H9 (cell line): ENCODE data around the gene MTMR3. TPM values are rescaled to one million over a fixed set of nuclear protein-coding genes. Genes with fewer than 3 reads are reported as not detected.
A peak's percentile ranks its signal among the peaks of the same experiment; 100 is the strongest.

Source experiments
- DNase-seq: peaks from one replicate; pipeline ENCODE4 v3.0.0-alpha.2; 2017
- H2AFZ ChIP-seq: one replicate; pipeline ENCODE4 v1.6.1; 2013; ENCODE audit warnings: mild to moderate bottlenecking, low read length, control low read depth, moderate library complexity
- H2AK5ac ChIP-seq: 2 replicates; pipeline ENCODE4 v1.6.1; 2013; ENCODE audit warnings: low read length, control low read depth, mixed read lengths; ENCODE audit not compliant: insufficient read length
- H2BK120ac ChIP-seq: one replicate; pipeline ENCODE4 v1.6.1; 2013; ENCODE audit warnings: low read depth, mild to moderate bottlenecking, low read length, control low read depth, inconsistent platforms; ENCODE audit not compliant: poor library complexity, severe bottlenecking
- H2BK12ac ChIP-seq: 2 replicates; pipeline ENCODE4 v1.6.1; 2013; ENCODE audit warnings: low read length, control low read depth, mixed read lengths, low read depth; ENCODE audit not compliant: insufficient read length
- H2BK15ac ChIP-seq: 2 replicates; pipeline ENCODE4 v1.6.1; 2013; ENCODE audit warnings: low read depth, low read length, control low read depth
- H2BK20ac ChIP-seq: one replicate; pipeline ENCODE4 v1.6.1; 2013; ENCODE audit warnings: low read depth, mild to moderate bottlenecking, low read length, control low read depth, inconsistent platforms; ENCODE audit not compliant: poor library complexity, severe bottlenecking
- H2BK5ac ChIP-seq: 2 replicates; pipeline ENCODE4 v1.6.1; 2013; ENCODE audit warnings: low read length, control low read depth, mixed read lengths; ENCODE audit not compliant: insufficient read length
- H3K14ac ChIP-seq: 2 replicates; pipeline ENCODE4 v1.6.1; 2013; ENCODE audit warnings: low read length, control low read depth; ENCODE audit not compliant: insufficient read depth
- H3K18ac ChIP-seq: 2 replicates; pipeline ENCODE4 v1.6.1; 2013; ENCODE audit warnings: low read depth, mild to moderate bottlenecking, mixed read lengths, low read length, control low read depth; ENCODE audit not compliant: insufficient read length
- H3K23ac ChIP-seq: 2 replicates; pipeline ENCODE4 v1.6.1; 2013; ENCODE audit warnings: low read length, control low read depth, mixed read lengths, low read depth; ENCODE audit not compliant: insufficient read length
- H3K23me2 ChIP-seq: 2 replicates; pipeline ENCODE4 v1.6.1; 2013; ENCODE audit warnings: low read depth, mild to moderate bottlenecking, mixed read lengths, low read length, control low read depth; ENCODE audit not compliant: insufficient read length, poor library complexity, severe bottlenecking
- H3K27ac ChIP-seq: 2 replicates; pipeline ENCODE4 v1.5.1; 2013; ENCODE audit warnings: low read length, control low read depth, mixed read lengths, low read depth; ENCODE audit not compliant: insufficient read length
- H3K27me3 ChIP-seq: 2 replicates; pipeline ENCODE4 v1.6.1; 2013; ENCODE audit warnings: low read length, control low read depth, inconsistent platforms; ENCODE audit not compliant: insufficient read depth
- H3K4ac ChIP-seq: 2 replicates; pipeline ENCODE4 v1.6.1; 2013; ENCODE audit warnings: low read depth, mild to moderate bottlenecking, control low read depth, inconsistent platforms, low read length, moderate library complexity
- H3K4me1 ChIP-seq: 2 replicates; pipeline ENCODE4 v1.6.1; 2013; ENCODE audit warnings: low read length, control low read depth, inconsistent platforms; ENCODE audit not compliant: insufficient read depth
- H3K4me2 ChIP-seq: 2 replicates; pipeline ENCODE4 v1.6.1; 2013; ENCODE audit warnings: low read length, control low read depth, mixed read lengths; ENCODE audit not compliant: insufficient read length, insufficient read depth
- H3K56ac ChIP-seq: 2 replicates; pipeline ENCODE4 v1.6.1; 2013; ENCODE audit warnings: low read depth, mild to moderate bottlenecking, mixed read lengths, low read length, control low read depth; ENCODE audit not compliant: insufficient read length
- H3K79me1 ChIP-seq: 2 replicates; pipeline ENCODE4 v1.6.1; 2013; ENCODE audit warnings: low read depth, mild to moderate bottlenecking, moderate library complexity, low read length, control low read depth, inconsistent platforms; ENCODE audit not compliant: insufficient read depth, poor library complexity, severe bottlenecking
- H3K79me2 ChIP-seq: 2 replicates; pipeline ENCODE4 v1.6.1; 2013; ENCODE audit warnings: low read length, control low read depth, inconsistent platforms; ENCODE audit not compliant: insufficient read depth
- H3K9ac ChIP-seq: 2 replicates; pipeline ENCODE4 v1.6.1; 2013; ENCODE audit warnings: low read length, control low read depth, mixed read lengths; ENCODE audit not compliant: insufficient read length; ENCODE audit errors: extremely low read depth
- H3K9me3 ChIP-seq: one replicate; pipeline ENCODE4 v1.6.1; 2013; ENCODE audit warnings: low read depth, low read length, inconsistent platforms; ENCODE audit not compliant: control insufficient read depth
- H3T11ph ChIP-seq: one replicate; pipeline ENCODE4 v1.6.1; 2013; ENCODE audit warnings: mild to moderate bottlenecking, low read length, control low read depth, inconsistent platforms
- H4K20me1 ChIP-seq: one replicate; pipeline ENCODE4 v1.6.1; 2013; ENCODE audit not compliant: control insufficient read depth, insufficient read length, insufficient read depth
- H4K5ac ChIP-seq: 2 replicates; pipeline ENCODE4 v1.6.1; 2013; ENCODE audit warnings: low read depth, mild to moderate bottlenecking, mixed read lengths, low read length, control low read depth; ENCODE audit not compliant: insufficient read length
- H4K8ac ChIP-seq: replicated peaks from 2 replicates; pipeline ENCODE4 v1.6.1; 2013; ENCODE audit warnings: low read length, control low read depth, mixed read lengths, low read depth; ENCODE audit not compliant: insufficient read length
- H4K91ac ChIP-seq: 2 replicates; pipeline ENCODE4 v1.6.1; 2013; ENCODE audit warnings: low read depth, mild to moderate bottlenecking, moderate library complexity, mixed read lengths, low read length, control low read depth; ENCODE audit not compliant: insufficient read length
- H3K27ac Mint-ChIP-seq, 3 experiments: 2 replicates in 2 of 3; 3 replicates in 1 of 3; pipeline ENCODE4 v1.8.0; 2020 to 2021; ENCODE audit warnings: mixed read lengths in 3 of 3, mild to moderate bottlenecking in 1 of 3, moderate library complexity in 1 of 3
- H3K27me3 Mint-ChIP-seq: 2 replicates; pipeline ENCODE4 v1.8.0; 2021; ENCODE audit warnings: low read depth, mild to moderate bottlenecking, moderate library complexity, mixed read lengths
- H3K36me3 Mint-ChIP-seq, 3 experiments: 2 replicates in 2 of 3; 3 replicates in 1 of 3; pipeline ENCODE4 v1.8.0; 2020 to 2021; ENCODE audit warnings: low read depth in 3 of 3, mixed read lengths in 3 of 3; ENCODE audit not compliant: insufficient read depth in 1 of 3
- H3K4me1 Mint-ChIP-seq, 2 experiments: 2 replicates each; pipeline ENCODE4 v1.8.0; 2020; ENCODE audit warnings: mixed read lengths in 2 of 2
- H3K4me3 Mint-ChIP-seq, 2 experiments: 2 replicates in 1 of 2; 3 replicates in 1 of 2; pipeline ENCODE4 v1.8.0; 2020 to 2021; ENCODE audit warnings: mild to moderate bottlenecking in 2 of 2, mixed read lengths in 2 of 2, moderate library complexity in 1 of 2
- H3K9me3 Mint-ChIP-seq, 2 experiments: 2 replicates in 1 of 2; 3 replicates in 1 of 2; pipeline ENCODE4 v1.8.0; 2020; ENCODE audit warnings: mild to moderate bottlenecking in 2 of 2, mixed read lengths in 2 of 2, moderate library complexity in 1 of 2
- WGBS: extraction: QIAGEN DNeasy Blood & Tissue Kit; methylation state at CpG from one replicate; pipeline ENCODE4 v1.1.7; 2013; ENCODE audit warnings: missing lambda C conversion rate, low lambda C conversion rate, mixed read lengths; ENCODE audit not compliant: insufficient read length; ENCODE audit errors: extremely low coverage; 5-methylcytosine and 5-hydroxymethylcytosine counted together
- total RNA-seq: library from RNA; stranded (reverse); gene quantifications from 2 replicates; pipeline ENCODE4 v1.2.1, GENCODE V29; 2021
- TF ChIP-seq, protein P1 (sequence below): fragments of 200-600 bp; sonication (generic); conservative IDR thresholded peaks from 3 replicates; pipeline ENCODE4 v1.8.0; 2021; ENCODE audit warnings: antibody characterized with exemption, mild to moderate bottlenecking

MTMR3 gene
- total RNA-seq, 1 experiment from 2014 or later, result 19.8 TPM

GRCh38 chr22:29944339-29944738 lies 61.4 kb downstream of the MTMR3 start:
- no peaks in the 10 kb centered on the region for H3K27me3 ChIP-seq
- H3K18ac ChIP-seq, result no peak overlapping the region
- peak overlapping the region in 1 of 3 experiments; percentile 24; a peak in 1 of 7 replicates for H3K27ac Mint-ChIP-seq
- no peak overlapping the region for H4K5ac ChIP-seq
- no peak overlapping the region for H3K4me2 ChIP-seq
- no peak overlapping the region for H2BK12ac ChIP-seq
- H2BK5ac ChIP-seq, result no peak overlapping the region
- H3K23me2 ChIP-seq, result no peaks in the 10 kb centered on the region
- H3K4me3 Mint-ChIP-seq, result no peak overlapping the region
- no peak overlapping the region for H3K23ac ChIP-seq
- no peak overlapping the region for H3T11ph ChIP-seq
- no peak overlapping the region for H3K14ac ChIP-seq
- peaks cover 2% of the 10 kb centered on the region; the same call in 1 of the 2 replicates for H3K79me2 ChIP-seq
- WGBS, result no CpG with 5 or more reads among the region's 2 CpGs
- no peak overlapping the region for H3K4ac ChIP-seq
- H2BK20ac ChIP-seq, result no peak overlapping the region
- peaks cover 18 to 29% (median 21%) of the 10 kb centered on the region in 3 experiments for H3K36me3 Mint-ChIP-seq
- H4K8ac ChIP-seq, result no peak overlapping the region
- H3K56ac ChIP-seq, result no peak overlapping the region
- no peaks in the 10 kb centered on the region for H4K20me1 ChIP-seq
- H3K4me1 Mint-ChIP-seq, result peaks cover 41 to 54% of the 10 kb centered on the region in 2 experiments
- H3K9ac ChIP-seq, result no peak overlapping the region
- TF ChIP-seq, protein P1, sequence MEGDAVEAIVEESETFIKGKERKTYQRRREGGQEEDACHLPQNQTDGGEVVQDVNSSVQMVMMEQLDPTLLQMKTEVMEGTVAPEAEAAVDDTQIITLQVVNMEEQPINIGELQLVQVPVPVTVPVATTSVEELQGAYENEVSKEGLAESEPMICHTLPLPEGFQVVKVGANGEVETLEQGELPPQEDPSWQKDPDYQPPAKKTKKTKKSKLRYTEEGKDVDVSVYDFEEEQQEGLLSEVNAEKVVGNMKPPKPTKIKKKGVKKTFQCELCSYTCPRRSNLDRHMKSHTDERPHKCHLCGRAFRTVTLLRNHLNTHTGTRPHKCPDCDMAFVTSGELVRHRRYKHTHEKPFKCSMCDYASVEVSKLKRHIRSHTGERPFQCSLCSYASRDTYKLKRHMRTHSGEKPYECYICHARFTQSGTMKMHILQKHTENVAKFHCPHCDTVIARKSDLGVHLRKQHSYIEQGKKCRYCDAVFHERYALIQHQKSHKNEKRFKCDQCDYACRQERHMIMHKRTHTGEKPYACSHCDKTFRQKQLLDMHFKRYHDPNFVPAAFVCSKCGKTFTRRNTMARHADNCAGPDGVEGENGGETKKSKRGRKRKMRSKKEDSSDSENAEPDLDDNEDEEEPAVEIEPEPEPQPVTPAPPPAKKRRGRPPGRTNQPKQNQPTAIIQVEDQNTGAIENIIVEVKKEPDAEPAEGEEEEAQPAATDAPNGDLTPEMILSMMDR, result no peak
- DNase-seq, result no peak
- peaks cover 2% of the 10 kb centered on the region; the same call in 1 of the 2 replicates for H3K4me1 ChIP-seq
- no peak overlapping the region for H4K91ac ChIP-seq
- peaks cover 15 to 24% of the 10 kb centered on the region in 2 experiments; a peak in 4 of 5 replicates for H3K9me3 Mint-ChIP-seq
- no peak overlapping the region for H2BK15ac ChIP-seq
- H3K27ac ChIP-seq, result no peak overlapping the region
- no peaks in the 10 kb centered on the region for H3K9me3 ChIP-seq
- H3K27me3 Mint-ChIP-seq, result no peaks in the 10 kb centered on the region
- no peak overlapping the region for H2AFZ ChIP-seq
- H2BK120ac ChIP-seq, result no peak overlapping the region
- no peaks in the 10 kb centered on the region for H3K79me1 ChIP-seq
- H2AK5ac ChIP-seq, result no peak overlapping the region
